ENCODE data around the gene NKX2-8.
"Not testable (repeated sequence)": the region's sequence is repeated elsewhere in the genome, so short reads cannot be mapped to it uniquely, and the experiment has no call there.

Gene NKX2-8

DNA sequence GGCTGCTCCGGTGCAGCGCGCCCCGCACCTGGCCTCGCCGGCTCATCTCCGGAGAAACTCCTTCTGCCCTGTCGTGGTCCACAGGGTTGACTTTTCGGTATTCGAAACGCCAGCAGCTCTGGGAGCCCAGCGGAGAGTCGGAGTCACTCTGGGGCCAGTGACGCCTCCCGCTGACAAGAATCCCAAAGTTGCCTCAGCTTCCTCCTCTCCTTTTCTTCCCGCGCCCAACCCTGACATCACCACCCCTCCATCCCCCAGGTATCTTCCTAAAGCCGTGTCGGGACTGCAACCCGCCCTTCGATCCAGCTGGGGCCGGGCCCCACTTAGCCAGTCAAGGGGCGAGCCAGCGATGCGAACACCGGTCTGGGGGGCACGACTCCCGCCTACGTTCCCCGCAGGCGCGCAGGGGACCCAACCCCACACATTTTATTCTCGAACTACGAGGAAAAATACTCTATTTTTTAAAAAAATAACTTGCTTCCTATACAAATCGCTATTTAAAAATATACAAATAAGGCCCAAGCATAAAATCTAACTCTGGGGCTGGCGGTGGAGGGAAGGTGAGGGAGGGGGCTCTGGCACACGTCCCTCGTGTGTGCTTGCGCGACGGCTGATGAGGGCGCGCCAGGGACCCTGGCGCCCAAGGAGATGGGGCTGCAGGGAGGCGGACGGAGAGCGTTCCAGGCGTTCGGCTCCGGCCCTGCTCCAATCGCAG is 2.1 kb downstream of the NKX2-8 start:
- no peak for DNase-seq (ENCODE audit: low spot score)
- FAIRE-seq: no peak

DNA sequence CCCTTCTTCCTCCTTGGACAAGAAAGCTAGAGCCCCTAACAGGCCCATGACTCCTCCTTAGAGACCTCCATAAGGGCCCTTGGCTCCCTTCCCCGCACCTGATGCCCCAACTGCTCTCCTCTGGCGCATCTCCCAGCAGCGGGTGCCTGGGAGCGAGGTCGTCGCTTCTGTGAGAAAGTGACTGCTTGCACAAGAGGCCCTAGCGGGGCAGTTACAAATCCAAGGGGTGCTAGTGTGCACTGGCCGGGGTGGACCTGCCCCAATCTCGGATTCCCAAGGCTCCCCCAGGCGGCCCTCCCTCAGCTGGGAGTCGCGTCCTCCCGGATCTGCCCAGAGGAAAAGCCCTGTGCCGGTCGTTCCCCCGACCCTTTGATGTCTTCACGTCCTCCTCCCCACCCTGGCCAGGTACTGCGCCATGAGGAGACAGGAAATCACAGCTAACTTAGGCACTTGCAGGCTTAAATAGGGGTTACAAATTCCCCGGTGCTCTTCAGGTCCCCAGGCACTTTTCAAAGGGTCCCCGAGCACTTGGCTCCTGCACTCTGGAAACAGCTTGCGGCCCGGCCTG is 2.8 kb downstream of the NKX2-8 start:
- no peak for FAIRE-seq
- no peak for DNase-seq (ENCODE audit: low spot score)

DNA sequence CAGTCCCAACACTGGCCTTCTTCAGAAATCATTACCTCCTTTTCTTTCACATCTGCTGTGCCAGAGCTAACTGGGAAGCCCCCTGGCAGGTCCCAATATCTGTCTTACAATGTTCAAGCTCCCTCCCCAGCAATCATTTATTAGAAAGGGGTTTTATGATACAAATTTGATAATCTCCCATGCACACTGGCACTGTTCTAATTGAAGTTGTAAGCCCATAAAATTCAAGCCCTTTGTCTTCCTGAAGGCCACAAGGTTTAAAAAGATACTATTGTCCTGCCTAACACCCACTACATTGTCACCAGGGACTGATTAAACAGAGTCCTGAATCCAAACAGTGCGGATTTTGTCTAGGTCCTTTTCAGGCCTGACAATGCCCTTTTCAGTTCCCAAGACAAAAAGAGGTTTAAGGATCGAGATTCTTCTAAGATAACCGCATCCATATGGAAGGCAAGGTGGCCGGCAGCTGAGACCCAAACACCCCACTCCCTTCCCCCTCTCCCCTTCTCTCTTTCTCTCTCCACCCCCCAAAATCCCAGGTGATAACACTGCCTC is 3.3 kb downstream of the NKX2-8 start:
- DNase-seq (ENCODE audit: low spot score) (no peak), FAIRE-seq (no peak)

DNA sequence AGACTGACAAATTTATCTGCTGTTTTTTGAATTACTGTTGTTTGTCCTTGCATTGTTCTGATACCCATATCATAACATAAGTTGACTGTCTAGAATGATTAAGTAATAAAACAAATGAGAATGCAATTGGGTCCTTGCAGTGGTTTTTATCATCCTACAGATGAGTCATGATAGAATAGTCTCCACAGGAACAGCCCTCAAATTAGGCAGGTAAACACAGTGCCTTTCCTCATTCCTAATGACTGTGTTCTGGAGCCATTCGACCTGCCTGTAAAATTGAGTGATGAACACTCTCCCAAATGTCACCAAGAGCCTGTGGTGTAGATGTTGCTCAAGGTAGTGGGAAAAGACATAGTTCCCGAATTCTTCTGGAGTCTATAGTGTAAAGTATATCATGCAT is 12.3 kb downstream of the NKX2-8 start:
- no peak for FAIRE-seq
- no peak for DNase-seq (ENCODE audit: low spot score)

DNA sequence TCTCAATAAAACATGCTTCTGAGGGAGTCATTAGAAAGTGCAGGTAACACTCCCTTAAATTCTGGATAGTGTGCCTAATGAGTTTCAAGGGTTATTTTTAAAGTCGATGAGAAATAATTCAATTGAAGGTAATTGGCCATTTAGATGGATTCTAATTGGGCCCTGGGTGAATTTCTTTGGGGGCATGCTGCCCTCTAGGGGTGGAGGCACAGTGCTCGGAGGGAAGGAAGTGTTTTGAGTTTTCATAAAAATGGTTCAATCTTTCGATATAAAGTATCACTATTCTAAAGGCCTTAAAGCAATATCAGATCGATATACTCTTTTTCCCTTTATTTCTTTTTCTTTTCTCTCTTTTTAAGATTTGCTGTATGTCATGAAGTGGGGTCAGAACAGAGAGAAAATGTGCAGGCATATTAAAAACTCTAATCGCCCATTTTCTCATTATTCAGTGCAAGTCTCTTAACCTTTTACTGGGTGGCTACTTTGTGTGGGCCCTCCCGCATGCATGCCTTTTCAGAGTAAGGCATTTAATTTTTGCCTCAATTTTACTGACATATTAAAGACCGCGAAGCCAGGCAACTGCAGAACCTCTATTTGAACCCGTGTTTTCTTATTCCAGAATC is 25.5 kb downstream of the NKX2-8 start:
- DNase-seq (ENCODE audit: low spot score) (no peak), FAIRE-seq (no peak)

DNA sequence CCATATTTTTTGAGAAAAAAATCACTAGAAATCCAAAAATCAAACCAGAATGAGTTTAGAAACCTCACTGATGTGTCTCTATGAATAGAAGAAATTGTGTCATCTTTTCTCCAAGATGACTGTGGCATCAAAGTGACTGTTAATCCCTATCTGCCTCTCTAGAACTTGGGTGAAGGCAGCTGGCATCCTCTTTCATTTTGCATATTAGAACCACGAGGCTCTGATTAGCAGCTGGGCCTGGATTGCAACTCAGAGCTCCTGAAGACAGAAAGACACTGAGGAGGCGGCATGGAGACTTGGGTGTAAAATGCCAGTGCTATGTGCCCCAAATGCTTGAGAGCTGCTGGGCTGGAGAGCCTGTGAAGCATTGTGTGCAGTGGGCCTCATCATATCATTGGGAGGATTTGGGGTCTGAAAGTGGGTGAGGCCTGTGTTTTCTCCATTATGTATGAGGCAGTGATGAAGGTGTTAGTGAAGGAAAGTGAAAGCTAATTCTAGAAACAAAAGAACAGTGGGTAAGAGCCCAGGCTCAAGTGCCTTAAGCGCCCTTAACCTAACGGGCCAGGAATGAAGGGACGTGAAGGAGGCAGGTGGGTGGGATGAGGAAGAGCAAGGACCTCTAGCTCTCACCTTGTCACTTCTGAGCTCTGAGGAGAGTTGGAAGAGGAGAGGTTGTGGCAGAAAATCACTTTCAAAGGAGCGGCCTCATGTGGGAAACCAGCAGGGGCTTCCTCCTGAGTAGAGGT is 26.2 kb downstream of the NKX2-8 start:
- DNase-seq (ENCODE audit: low spot score): no peak

DNA sequence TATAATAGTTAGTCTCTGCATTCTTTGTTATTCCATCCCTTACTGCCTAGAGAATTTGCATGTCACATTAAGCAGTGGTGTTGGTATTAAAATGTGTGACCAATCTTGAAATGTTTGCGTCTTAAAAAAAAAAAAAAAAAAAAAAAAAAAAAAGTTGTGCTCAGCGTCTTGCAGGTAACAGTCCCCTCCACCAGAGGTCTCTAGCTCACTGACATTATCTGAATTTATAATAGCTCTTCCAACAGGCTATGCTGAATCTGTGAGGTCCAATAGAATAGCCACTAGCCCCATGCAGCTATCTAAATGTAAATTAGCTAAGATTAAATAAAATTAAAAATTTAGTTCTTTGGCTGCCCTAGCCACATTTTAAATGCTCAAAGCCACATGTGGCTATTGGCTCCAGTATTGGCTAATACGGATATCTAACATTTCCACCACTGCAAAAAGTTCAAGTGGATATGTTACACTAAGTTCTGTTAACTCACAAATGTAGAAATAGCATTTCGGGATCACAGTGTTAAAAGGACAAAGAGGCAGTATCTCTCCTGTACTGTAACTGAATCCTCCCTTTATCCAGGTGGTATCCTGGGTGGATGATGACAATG is 28.7 kb downstream of the NKX2-8 start:
- DNase-seq (ENCODE audit: low spot score): peak; percentile 5
- FAIRE-seq: no peak

More for the DNA sequence above, 26.2 kb downstream of the NKX2-8 start:
- no peak for FAIRE-seq

DNA sequence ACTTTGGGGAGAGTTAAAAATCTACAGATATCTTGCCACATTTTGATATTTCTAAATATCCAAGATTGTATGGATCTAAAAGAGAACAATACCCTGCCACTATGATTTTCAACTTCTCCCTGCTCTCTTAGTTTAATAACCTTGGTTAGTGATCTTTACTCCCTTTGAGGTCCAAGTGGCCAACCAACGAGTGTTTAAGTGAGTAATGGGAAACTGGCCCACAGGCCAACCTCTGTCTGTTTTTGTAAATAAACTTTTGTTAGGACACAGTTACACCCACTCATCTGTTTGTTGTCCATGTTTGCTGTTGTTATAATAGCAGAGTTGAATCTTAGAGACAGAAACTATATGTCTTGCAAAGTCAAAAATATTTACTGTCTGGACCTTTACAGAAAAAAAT is 31.5 kb downstream of the NKX2-8 start:
- DNase-seq (ENCODE audit: low spot score) (no peak), FAIRE-seq (no peak)

DNA sequence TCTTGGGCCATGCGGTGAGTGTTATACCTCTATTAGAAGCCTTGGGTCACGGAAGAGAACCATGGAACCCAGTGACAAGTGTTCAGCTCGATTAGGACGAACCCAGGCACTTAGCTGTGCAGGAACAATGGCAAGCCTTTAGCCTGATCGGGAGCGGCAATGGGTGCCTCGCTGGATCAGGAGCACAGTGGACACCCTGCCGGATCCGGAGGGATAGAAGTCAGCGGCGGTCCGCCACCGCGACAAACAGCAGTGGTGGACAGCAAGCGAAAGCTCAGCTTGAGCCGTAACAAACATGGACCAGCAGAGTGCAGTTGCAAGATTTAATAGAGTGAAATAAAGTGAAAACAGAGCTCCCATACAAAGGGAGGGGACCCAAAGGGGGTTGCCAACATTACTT is 38.1 kb downstream of the NKX2-8 start:
- not testable (repeated sequence) for DNase-seq (ENCODE audit: low spot score); FAIRE-seq

DNA sequence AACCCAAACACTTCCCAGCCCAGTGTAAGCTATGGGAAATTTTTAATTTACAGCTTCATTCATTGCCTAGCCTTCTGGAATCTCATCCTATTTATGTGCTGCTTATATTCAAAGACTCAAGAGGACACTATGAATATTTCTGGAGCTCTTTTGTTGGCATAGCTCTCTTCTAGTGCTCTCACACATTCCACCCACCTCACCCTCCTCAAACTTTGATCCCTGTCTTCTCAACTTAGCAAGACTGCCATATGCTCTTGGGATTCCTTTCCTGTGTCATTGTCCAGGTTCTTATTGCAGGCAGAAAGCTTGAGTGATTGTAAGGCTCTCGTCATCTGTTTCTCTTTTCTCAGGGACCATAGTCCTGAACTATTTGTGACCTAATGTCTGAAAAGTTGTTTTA is 44.4 kb downstream of the NKX2-8 start:
- FAIRE-seq (no peak), DNase-seq (ENCODE audit: low spot score) (no peak)

Measured in RCC 7860 (cell line).